ENCODE data around the gene LRRN3.
"Not testable (repeated sequence)": the region's sequence is repeated elsewhere in the genome, so short reads cannot be mapped to it uniquely, and the experiment has no call there.

LRRN3 gene

GRCh38 chr7:111090846-111091245, at the start of gene LRRN3:
Gene LRRN3 (plus strand): TSS chr7:111091127. CDS start chr7:111122773, 31,646 bp downstream.
- FAIRE-seq: no peak

GRCh38 chr7:111041577-111041976, 49.4 kb upstream of the LRRN3 start:
- FAIRE-seq: no peak

- no peak for FAIRE-seq
Observed at GRCh38 chr7:111042842-111043241, 48.1 kb upstream of the LRRN3 start.

GRCh38 chr7:111043561-111043960, 47.4 kb upstream of the LRRN3 start:
- no peak for FAIRE-seq

- FAIRE-seq: no peak
Observed at GRCh38 chr7:111045449-111045848, 45.5 kb upstream of the LRRN3 start.

- FAIRE-seq: no peak
Observed at GRCh38 chr7:111047595-111047994, 43.3 kb upstream of the LRRN3 start.

- no peak for FAIRE-seq
Observed at GRCh38 chr7:111049971-111050680, 40.8 kb upstream of the LRRN3 start.

- FAIRE-seq: no peak
Observed at GRCh38 chr7:111050875-111051416, 40.0 kb upstream of the LRRN3 start.

- no peak for FAIRE-seq
Observed at GRCh38 chr7:111051832-111052231, 39.1 kb upstream of the LRRN3 start.

- no peak for FAIRE-seq
Observed at GRCh38 chr7:111053035-111053434, 37.9 kb upstream of the LRRN3 start.

- no peak for FAIRE-seq
Observed at GRCh38 chr7:111056371-111056770, 34.6 kb upstream of the LRRN3 start.

GRCh38 chr7:111057066-111057465, 33.9 kb upstream of the LRRN3 start:
- FAIRE-seq: no peak

- FAIRE-seq: no peak
Observed at GRCh38 chr7:111059833-111060232, 31.1 kb upstream of the LRRN3 start.

- no peak for FAIRE-seq
Observed at GRCh38 chr7:111063166-111063565, 27.8 kb upstream of the LRRN3 start.

GRCh38 chr7:111067251-111067650, 23.7 kb upstream of the LRRN3 start:
- no peak for FAIRE-seq

GRCh38 chr7:111067682-111068081, 23.2 kb upstream of the LRRN3 start:
- no peak for FAIRE-seq

- no peak for FAIRE-seq
Observed at GRCh38 chr7:111068618-111069017, 22.3 kb upstream of the LRRN3 start.

GRCh38 chr7:111071556-111071955, 19.4 kb upstream of the LRRN3 start:
- FAIRE-seq: no peak

- FAIRE-seq: not testable (repeated sequence)
Observed at GRCh38 chr7:111072658-111073057, 18.3 kb upstream of the LRRN3 start.

- FAIRE-seq: no peak
Observed at GRCh38 chr7:111074071-111074747, 16.7 kb upstream of the LRRN3 start.

- no peak for FAIRE-seq
Observed at GRCh38 chr7:111074748-111075146, 16.2 kb upstream of the LRRN3 start.

GRCh38 chr7:111075498-111075897, 15.4 kb upstream of the LRRN3 start:
- no peak for FAIRE-seq

GRCh38 chr7:111076205-111076604, 14.7 kb upstream of the LRRN3 start:
- FAIRE-seq: no peak

- FAIRE-seq: no peak
Observed at GRCh38 chr7:111077001-111077400, 13.9 kb upstream of the LRRN3 start.

All from G401.6 (cell line).